HepG2 (cell line): ENCODE results near the gene TXNDC16. TPM values are rescaled to one million over a fixed set of nuclear protein-coding genes. Genes with fewer than 3 reads are reported as not detected.

ENCODE experiments used
- ARID5B ChIP-seq: IDR thresholded peaks from 2 replicates; pipeline ENCODE4 v1.4.0; 2020; ENCODE audit warnings: mild to moderate bottlenecking, missing genetic modification reagents
- BRF2 ChIP-seq: sonication (generic); formaldehyde crosslinking; IDR thresholded peaks from 2 replicates; pipeline ENCODE4 v1.8.1; 2022; ENCODE audit warnings: mild to moderate bottlenecking, missing genetic modification reagents
- FOSL1 ChIP-seq: sonication (generic); formaldehyde crosslinking; IDR thresholded peaks from 2 replicates; pipeline ENCODE4 v1.9.0; 2021; ENCODE audit warnings: missing genetic modification reagents, borderline replicate concordance
- HNRNPK ChIP-seq: fragments of 200-400 bp; formaldehyde crosslinking; IDR thresholded peaks from 2 replicates; pipeline ENCODE4 v1.6.1; 2018; ENCODE audit warnings: low read length, low read depth, moderate library complexity, mild to moderate bottlenecking; ENCODE audit not compliant: poor library complexity, severe bottlenecking
- NFYB ChIP-seq: sonication (generic); formaldehyde crosslinking; IDR thresholded peaks from 2 replicates; pipeline ENCODE4 v1.4.0; 2020; ENCODE audit warnings: missing genetic modification reagents
- PHF20 ChIP-seq: sonication (generic); formaldehyde crosslinking; IDR thresholded peaks from 2 replicates; pipeline ENCODE4 v1.5.0; 2020; ENCODE audit warnings: mild to moderate bottlenecking, missing genetic modification reagents
- PHF8 ChIP-seq: sonication (generic); formaldehyde crosslinking; IDR thresholded peaks from 2 replicates; pipeline ENCODE4 v1.5.0; 2020; ENCODE audit warnings: missing genetic modification reagents
- RBAK ChIP-seq: sonication (generic); formaldehyde crosslinking; IDR thresholded peaks from 2 replicates; pipeline ENCODE4 v1.5.1; 2020; ENCODE audit warnings: mild to moderate bottlenecking, missing genetic modification reagents
- RFX3 ChIP-seq: IDR thresholded peaks from 2 replicates; pipeline ENCODE4 v1.6.1; 2016; ENCODE audit warnings: missing biosample characterization, missing genetic modification reagents
- SP4 ChIP-seq: sonication (generic); formaldehyde crosslinking; IDR thresholded peaks from 2 replicates; pipeline ENCODE4 v1.8.1; 2023; ENCODE audit warnings: mild to moderate bottlenecking, missing genetic modification reagents
- ZGPAT ChIP-seq: IDR thresholded peaks from 2 replicates; pipeline ENCODE4 v1.6.1; 2016; ENCODE audit warnings: mild to moderate bottlenecking
- ZNF556 ChIP-seq: sonication (generic); formaldehyde crosslinking; IDR thresholded peaks from 2 replicates; pipeline ENCODE4 v1.4.0; 2020; ENCODE audit warnings: mild to moderate bottlenecking, missing genetic modification reagents, borderline replicate concordance
- ZSCAN25 ChIP-seq: sonication (generic); formaldehyde crosslinking; IDR thresholded peaks from 2 replicates; pipeline ENCODE4 v1.8.0; 2022; ENCODE audit warnings: mild to moderate bottlenecking, missing genetic modification reagents
- polyA plus RNA-seq, 8 experiments: library from polyadenylated mRNA; depleted of rRNA in 3 of 8; stranded (reverse) in 7 of 8; unstranded in 1 of 8; fragments of >200 nt; fragmentation: Illumina TruSeq in 4 of 8; extraction: Trizol in 4 of 8; gene quantifications; 2 replicates each; pipeline versions ENCODE4 v1.2.1 to v1.2.3, GENCODE V29; 2011 to 2016; ENCODE audit warnings: low read depth in 4 of 8, missing spikeins in 1 of 8, mixed read lengths in 1 of 8; ENCODE audit not compliant: insufficient read depth in 1 of 8
- total RNA-seq, 5 experiments: library from RNA; depleted of rRNA; stranded (reverse); fragments of >200 nt; fragmentation: Illumina TruSeq; extraction: Trizol; gene quantifications; 2 replicates each; pipeline ENCODE4 v1.2.3, GENCODE V29; 2016; ENCODE audit warnings: low read depth in 1 of 5
- TF ChIP-seq, protein P1 (sequence below): sonication (generic); formaldehyde crosslinking; IDR thresholded peaks from 2 replicates; pipeline ENCODE4 v1.9.0; 2021; ENCODE audit warnings: missing genetic modification reagents, borderline replicate concordance
- TF ChIP-seq, protein P2 (sequence below): sonication (generic); formaldehyde crosslinking; IDR thresholded peaks from 2 replicates; pipeline ENCODE4 v1.5.0; 2020; ENCODE audit warnings: missing genetic modification reagents
- TF ChIP-seq, protein P3 (sequence below): fragments of 450-650 bp; IDR thresholded peaks from 2 replicates; pipeline ENCODE4 v1.6.1; 2017; ENCODE audit warnings: mild to moderate bottlenecking

The TXNDC16 gene
- total and polyA plus RNA-seq, 2 of the 13 experiments (the other 11 are each of a cell fraction or from before 2014, with no cell fraction given): 4.6 to 6.2 TPM

- TF ChIP-seq SP4 (CRISPR knock-in tag) (no peak), BRF2 (no peak), FOSL1 (no peak), ZSCAN25 (CRISPR knock-in tag) (no peak), RBAK (CRISPR knock-in tag) (no peak), ZNF556 (no peak), PHF20 (no peak), PHF8 (CRISPR knock-in tag) (peak; percentile 28; the same call in 1 of the 2 replicates), ARID5B (CRISPR knock-in tag) (peak; percentile 18; the same call in 1 of the 2 replicates), RFX3 (CRISPR knock-in tag) (no peak), NFYB (CRISPR knock-in tag) (no peak), HNRNPK (no peak), ZGPAT (no peak)
- TF ChIP-seq, protein P1, sequence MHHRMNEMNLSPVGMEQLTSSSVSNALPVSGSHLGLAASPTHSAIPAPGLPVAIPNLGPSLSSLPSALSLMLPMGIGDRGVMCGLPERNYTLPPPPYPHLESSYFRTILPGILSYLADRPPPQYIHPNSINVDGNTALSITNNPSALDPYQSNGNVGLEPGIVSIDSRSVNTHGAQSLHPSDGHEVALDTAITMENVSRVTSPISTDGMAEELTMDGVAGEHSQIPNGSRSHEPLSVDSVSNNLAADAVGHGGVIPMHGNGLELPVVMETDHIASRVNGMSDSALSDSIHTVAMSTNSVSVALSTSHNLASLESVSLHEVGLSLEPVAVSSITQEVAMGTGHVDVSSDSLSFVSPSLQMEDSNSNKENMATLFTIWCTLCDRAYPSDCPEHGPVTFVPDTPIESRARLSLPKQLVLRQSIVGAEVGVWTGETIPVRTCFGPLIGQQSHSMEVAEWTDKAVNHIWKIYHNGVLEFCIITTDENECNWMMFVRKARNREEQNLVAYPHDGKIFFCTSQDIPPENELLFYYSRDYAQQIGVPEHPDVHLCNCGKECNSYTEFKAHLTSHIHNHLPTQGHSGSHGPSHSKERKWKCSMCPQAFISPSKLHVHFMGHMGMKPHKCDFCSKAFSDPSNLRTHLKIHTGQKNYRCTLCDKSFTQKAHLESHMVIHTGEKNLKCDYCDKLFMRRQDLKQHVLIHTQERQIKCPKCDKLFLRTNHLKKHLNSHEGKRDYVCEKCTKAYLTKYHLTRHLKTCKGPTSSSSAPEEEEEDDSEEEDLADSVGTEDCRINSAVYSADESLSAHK (CRISPR knock-in tag): no peak
- TF ChIP-seq, protein P2, sequence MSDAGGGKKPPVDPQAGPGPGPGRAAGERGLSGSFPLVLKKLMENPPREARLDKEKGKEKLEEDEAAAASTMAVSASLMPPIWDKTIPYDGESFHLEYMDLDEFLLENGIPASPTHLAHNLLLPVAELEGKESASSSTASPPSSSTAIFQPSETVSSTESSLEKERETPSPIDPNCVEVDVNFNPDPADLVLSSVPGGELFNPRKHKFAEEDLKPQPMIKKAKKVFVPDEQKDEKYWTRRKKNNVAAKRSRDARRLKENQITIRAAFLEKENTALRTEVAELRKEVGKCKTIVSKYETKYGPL (CRISPR knock-in tag): no peak
- TF ChIP-seq, protein P3, sequence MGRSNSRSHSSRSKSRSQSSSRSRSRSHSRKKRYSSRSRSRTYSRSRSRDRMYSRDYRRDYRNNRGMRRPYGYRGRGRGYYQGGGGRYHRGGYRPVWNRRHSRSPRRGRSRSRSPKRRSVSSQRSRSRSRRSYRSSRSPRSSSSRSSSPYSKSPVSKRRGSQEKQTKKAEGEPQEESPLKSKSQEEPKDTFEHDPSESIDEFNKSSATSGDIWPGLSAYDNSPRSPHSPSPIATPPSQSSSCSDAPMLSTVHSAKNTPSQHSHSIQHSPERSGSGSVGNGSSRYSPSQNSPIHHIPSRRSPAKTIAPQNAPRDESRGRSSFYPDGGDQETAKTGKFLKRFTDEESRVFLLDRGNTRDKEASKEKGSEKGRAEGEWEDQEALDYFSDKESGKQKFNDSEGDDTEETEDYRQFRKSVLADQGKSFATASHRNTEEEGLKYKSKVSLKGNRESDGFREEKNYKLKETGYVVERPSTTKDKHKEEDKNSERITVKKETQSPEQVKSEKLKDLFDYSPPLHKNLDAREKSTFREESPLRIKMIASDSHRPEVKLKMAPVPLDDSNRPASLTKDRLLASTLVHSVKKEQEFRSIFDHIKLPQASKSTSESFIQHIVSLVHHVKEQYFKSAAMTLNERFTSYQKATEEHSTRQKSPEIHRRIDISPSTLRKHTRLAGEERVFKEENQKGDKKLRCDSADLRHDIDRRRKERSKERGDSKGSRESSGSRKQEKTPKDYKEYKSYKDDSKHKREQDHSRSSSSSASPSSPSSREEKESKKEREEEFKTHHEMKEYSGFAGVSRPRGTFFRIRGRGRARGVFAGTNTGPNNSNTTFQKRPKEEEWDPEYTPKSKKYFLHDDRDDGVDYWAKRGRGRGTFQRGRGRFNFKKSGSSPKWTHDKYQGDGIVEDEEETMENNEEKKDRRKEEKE: no peak
- TF ChIP-seq, all 625 proteins: peak for 17
Measured at GRCh38 chr14:52596320-52596719, 44.0 kb upstream of the TXNDC16 start (continued).
